DND-41 (cell line): Measurements from ENCODE around the gene PTPRN2.

Experiments
- ATAC-seq: fragments of 200-7000 bp; cut with Tn5 transposase; 3 replicates; pipeline ENCODE4 v1.9.1; 2021; ENCODE audit warnings: low read depth; ENCODE audit not compliant: insufficient read depth
- DNase-seq: peaks from one replicate; pipeline ENCODE4 v3.0.0-alpha.2; 2020
- H2AFZ ChIP-seq: 2 replicates; pipeline ENCODE4 v1.6.0; 2012; ENCODE audit warnings: low read depth, low read length
- H3K27ac ChIP-seq: 2 replicates; pipeline ENCODE4 v1.5.1; 2012; ENCODE audit warnings: low read length, inconsistent platforms
- H3K27me3 ChIP-seq: fragments of 200-600 bp; sonication (generic); 2 replicates; pipeline ENCODE4 v1.6.0; 2012; ENCODE audit warnings: low read length, mild to moderate bottlenecking, inconsistent platforms; ENCODE audit not compliant: insufficient read depth, poor library complexity
- H3K36me3 ChIP-seq: 2 replicates; pipeline ENCODE4 v1.5.1; 2012; ENCODE audit warnings: low read length, inconsistent platforms; ENCODE audit not compliant: insufficient read depth
- H3K4me1 ChIP-seq: 2 replicates; pipeline ENCODE4 v1.5.1; 2012; ENCODE audit warnings: mild to moderate bottlenecking, low read length; ENCODE audit not compliant: insufficient read depth
- H3K4me2 ChIP-seq: 2 replicates; pipeline ENCODE4 v1.6.0; 2012; ENCODE audit warnings: mild to moderate bottlenecking, moderate library complexity, low read length, inconsistent platforms; ENCODE audit not compliant: insufficient read depth
- H3K4me3 ChIP-seq, 2 experiments: fragments of 200-600 bp in 1 of 2; shearing (Covaris generic) in 1 of 2; 2 replicates each; pipeline ENCODE4 v1.5.1; 2012 to 2016; ENCODE audit warnings: inconsistent platforms in 2 of 2, low read length in 2 of 2, mild to moderate bottlenecking in 2 of 2, low read depth in 1 of 2, moderate library complexity in 1 of 2
- H3K79me2 ChIP-seq: 2 replicates; pipeline ENCODE4 v1.6.0; 2012; ENCODE audit warnings: low read length, inconsistent platforms; ENCODE audit not compliant: insufficient read depth
- H3K9ac ChIP-seq: 2 replicates; pipeline ENCODE4 v1.6.0; 2012; ENCODE audit warnings: low read depth, mild to moderate bottlenecking, inconsistent platforms, low read length, moderate library complexity
- H3K9me3 ChIP-seq: 2 replicates; pipeline ENCODE4 v1.5.1; 2012; ENCODE audit warnings: low read length, moderate library complexity, mild to moderate bottlenecking, inconsistent platforms; ENCODE audit not compliant: insufficient read depth, severe bottlenecking
- H4K20me1 ChIP-seq: 2 replicates; pipeline ENCODE4 v1.6.0; 2012; ENCODE audit warnings: low read length; ENCODE audit not compliant: insufficient read depth
- EZH2 ChIP-seq: IDR thresholded peaks from 3 replicates; pipeline ENCODE4 v1.6.1; 2012; ENCODE audit warnings: borderline replicate concordance, low read depth, mild to moderate bottlenecking, moderate library complexity, low read length, inconsistent platforms; ENCODE audit not compliant: severe bottlenecking
- TF ChIP-seq, protein P1 (sequence below): IDR thresholded peaks from 2 replicates; pipeline ENCODE4 v1.5.1; 2012; ENCODE audit warnings: borderline replicate concordance, low read length, moderate library complexity, mild to moderate bottlenecking; ENCODE audit not compliant: poor library complexity, severe bottlenecking; ENCODE audit errors: extremely low read depth

Gene PTPRN2

GRCh38 chr7:157925383-157925875 lies 662.2 kb downstream of the PTPRN2 start:
- H3K4me3 ChIP-seq, result no peak overlapping the region
- H3K79me2 ChIP-seq, result no peaks in the 10 kb centered on the region
- H3K9ac ChIP-seq, result no peak overlapping the region
- DNase-seq, result no peak
- H2AFZ ChIP-seq, result no peak overlapping the region
- no peaks in the 10 kb centered on the region for H3K36me3 ChIP-seq
- H3K27me3 ChIP-seq, result peaks cover 6% of the 10 kb centered on the region
- H3K27ac ChIP-seq, result no peak overlapping the region
- peaks cover 13% of the 10 kb centered on the region for H3K4me1 ChIP-seq
- peaks cover 3% of the 10 kb centered on the region; the same call in 1 of the 2 replicates for H4K20me1 ChIP-seq
- H3K9me3 ChIP-seq, result no peaks in the 10 kb centered on the region
- TF ChIP-seq, protein P1, sequence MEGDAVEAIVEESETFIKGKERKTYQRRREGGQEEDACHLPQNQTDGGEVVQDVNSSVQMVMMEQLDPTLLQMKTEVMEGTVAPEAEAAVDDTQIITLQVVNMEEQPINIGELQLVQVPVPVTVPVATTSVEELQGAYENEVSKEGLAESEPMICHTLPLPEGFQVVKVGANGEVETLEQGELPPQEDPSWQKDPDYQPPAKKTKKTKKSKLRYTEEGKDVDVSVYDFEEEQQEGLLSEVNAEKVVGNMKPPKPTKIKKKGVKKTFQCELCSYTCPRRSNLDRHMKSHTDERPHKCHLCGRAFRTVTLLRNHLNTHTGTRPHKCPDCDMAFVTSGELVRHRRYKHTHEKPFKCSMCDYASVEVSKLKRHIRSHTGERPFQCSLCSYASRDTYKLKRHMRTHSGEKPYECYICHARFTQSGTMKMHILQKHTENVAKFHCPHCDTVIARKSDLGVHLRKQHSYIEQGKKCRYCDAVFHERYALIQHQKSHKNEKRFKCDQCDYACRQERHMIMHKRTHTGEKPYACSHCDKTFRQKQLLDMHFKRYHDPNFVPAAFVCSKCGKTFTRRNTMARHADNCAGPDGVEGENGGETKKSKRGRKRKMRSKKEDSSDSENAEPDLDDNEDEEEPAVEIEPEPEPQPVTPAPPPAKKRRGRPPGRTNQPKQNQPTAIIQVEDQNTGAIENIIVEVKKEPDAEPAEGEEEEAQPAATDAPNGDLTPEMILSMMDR, result no peak
- TF ChIP-seq EZH2, result no peak
- no peak for ATAC-seq
- H3K4me2 ChIP-seq, result no peak overlapping the region

- TF ChIP-seq EZH2, result no peak
- TF ChIP-seq, protein P1, result no peak
- no peaks in the 10 kb centered on the region for H3K36me3 ChIP-seq
- no peak overlapping the region for H2AFZ ChIP-seq
- H3K27ac ChIP-seq, result no peak overlapping the region
- no peak for ATAC-seq
- peaks cover 13% of the 10 kb centered on the region for H3K4me1 ChIP-seq
- H3K9me3 ChIP-seq, result no peaks in the 10 kb centered on the region
- H3K4me3 ChIP-seq, result no peak overlapping the region
- no peak overlapping the region for H3K4me2 ChIP-seq
- H3K79me2 ChIP-seq, result no peaks in the 10 kb centered on the region
- peaks cover 10% of the 10 kb centered on the region for H3K27me3 ChIP-seq
- DNase-seq, result no peak
- peaks cover 3% of the 10 kb centered on the region; the same call in 1 of the 2 replicates for H4K20me1 ChIP-seq
- no peak overlapping the region for H3K9ac ChIP-seq
Measured at GRCh38 chr7:157923903-157924630, 663.6 kb downstream of the PTPRN2 start.

DNA sequence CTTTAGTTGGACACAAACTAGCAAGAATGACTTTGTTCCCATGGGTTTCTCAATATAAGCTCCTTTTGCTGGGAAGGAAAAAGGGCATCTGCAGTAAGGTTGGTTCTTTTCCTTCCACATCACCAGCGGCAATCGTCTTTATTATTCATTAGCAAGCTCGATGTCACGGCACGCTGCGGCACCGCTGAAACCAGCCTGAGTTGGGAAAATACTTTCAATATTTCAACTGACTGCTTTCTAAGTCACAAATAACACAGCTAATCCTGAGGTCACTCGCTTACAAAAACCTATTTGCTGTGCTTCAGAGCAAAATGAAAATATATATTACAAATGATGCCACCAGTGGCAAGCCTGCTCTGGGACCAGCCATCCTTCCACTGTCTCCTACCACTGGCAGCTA lies 665.0 kb downstream of the PTPRN2 start:
- Histone ChIP-seq H3K36me3 (no peaks in the 10 kb centered on the region), H4K20me1 (peaks cover 3% of the 10 kb centered on the region; the same call in 1 of the 2 replicates), H3K9ac (no peak overlapping the region), H3K4me3 (no peak overlapping the region), H3K4me1 (peaks cover 7% of the 10 kb centered on the region), H3K27me3 (peaks cover 12% of the 10 kb centered on the region), H3K4me2 (no peak overlapping the region), H3K27ac (no peak overlapping the region), H3K9me3 (no peaks in the 10 kb centered on the region), H3K79me2 (no peaks in the 10 kb centered on the region), H2AFZ (no peak overlapping the region)
- TF ChIP-seq EZH2, result no peak
- TF ChIP-seq, protein P1, result no peak
- no peak for ATAC-seq
- DNase-seq, result no peak
